SK-N-SH treated with all-trans-retinoic acid at 6 μM for 48 hours (cell line): ENCODE data around the gene EBF4.

Experiments used
- ATAC-seq: fragments of 200-7000 bp; cut with Tn5 transposase; 3 replicates; pipeline ENCODE4 v1.9.1; 2020; ENCODE audit warnings: mild to moderate bottlenecking, moderate library complexity
- ARNTL ChIP-seq: fragments of 450-650 bp; formaldehyde crosslinking; IDR thresholded peaks from 2 replicates; pipeline ENCODE4 v1.5.0; 2020; ENCODE audit warnings: low read depth, mild to moderate bottlenecking, moderate library complexity, borderline replicate concordance
- BACH2 ChIP-seq: fragments of 250-450 bp; sonication (Bioruptor Pico); IDR thresholded peaks from 2 replicates; pipeline ENCODE4 v1.9.0; 2021; ENCODE audit warnings: mild to moderate bottlenecking, borderline replicate concordance
- CSRNP3 ChIP-seq: fragments of 250-450 bp; sonication (Bioruptor Pico); IDR thresholded peaks from 2 replicates; pipeline ENCODE4 v1.5.1; 2021; ENCODE audit warnings: mild to moderate bottlenecking, moderate library complexity
- ESRRG ChIP-seq: fragments of 250-450 bp; sonication (Bioruptor Pico); IDR thresholded peaks from 2 replicates; pipeline ENCODE4 v1.6.1; 2021; ENCODE audit warnings: mild to moderate bottlenecking
- ISL1 ChIP-seq: fragments of 250-450 bp; sonication (Bioruptor Pico); IDR thresholded peaks from 2 replicates; pipeline ENCODE4 v2.1.2; 2022; ENCODE audit warnings: mild to moderate bottlenecking, moderate library complexity
- OSR1 ChIP-seq: fragments of 250-450 bp; sonication (Bioruptor Pico); IDR thresholded peaks from 2 replicates; pipeline ENCODE4 v1.8.0; 2022; ENCODE audit warnings: moderate library complexity, mild to moderate bottlenecking, inconsistent platforms
- POU6F1 ChIP-seq: fragments of 250-450 bp; sonication (Bioruptor Pico); IDR thresholded peaks from 2 replicates; pipeline ENCODE4 v1.8.0; 2021; ENCODE audit warnings: low read depth, mild to moderate bottlenecking, moderate library complexity, borderline replicate concordance
- RARB ChIP-seq: fragments of 250-450 bp; sonication (Bioruptor Pico); IDR thresholded peaks from 2 replicates; pipeline ENCODE4 v1.8.0; 2021; ENCODE audit warnings: mild to moderate bottlenecking, moderate library complexity
- TCF4 ChIP-seq: fragments of 250-450 bp; sonication (Bioruptor Pico); IDR thresholded peaks from 2 replicates; pipeline ENCODE4 v1.8.0; 2021; ENCODE audit warnings: mild to moderate bottlenecking, moderate library complexity, borderline replicate concordance
- TOX ChIP-seq: fragments of 250-450 bp; sonication (Bioruptor Pico); IDR thresholded peaks from 2 replicates; pipeline ENCODE4 v1.8.0; 2021; ENCODE audit warnings: mild to moderate bottlenecking, moderate library complexity, borderline replicate concordance
- ZC3H10 ChIP-seq: fragments of 250-450 bp; sonication (Bioruptor Pico); IDR thresholded peaks from 2 replicates; pipeline ENCODE4 v1.5.1; 2021; ENCODE audit warnings: mild to moderate bottlenecking, moderate library complexity
- ZFP3 ChIP-seq: fragments of 250-450 bp; sonication (Bioruptor Pico); IDR thresholded peaks from 2 replicates; pipeline ENCODE4 v1.5.0; 2020; ENCODE audit warnings: mild to moderate bottlenecking, moderate library complexity
- ZFP30 ChIP-seq: fragments of 450-650 bp; formaldehyde crosslinking; IDR thresholded peaks from 2 replicates; pipeline ENCODE4 v1.5.0; 2022; ENCODE audit warnings: mild to moderate bottlenecking, moderate library complexity
- ZNF565 ChIP-seq: fragments of 450-650 bp; formaldehyde crosslinking; conservative IDR thresholded peaks from 2 replicates; pipeline ENCODE4 v1.5.0; 2020; ENCODE audit warnings: low read depth, mild to moderate bottlenecking, moderate library complexity
- ZNF70 ChIP-seq: fragments of 450-650 bp; formaldehyde crosslinking; IDR thresholded peaks from 2 replicates; pipeline ENCODE4 v1.5.0; 2020; ENCODE audit warnings: mild to moderate bottlenecking, moderate library complexity
- TF ChIP-seq, protein P1 (sequence below): fragments of 250-450 bp; sonication (Bioruptor Pico); IDR thresholded peaks from 2 replicates; pipeline ENCODE4 v1.5.0; 2020; ENCODE audit warnings: mild to moderate bottlenecking, moderate library complexity
- TF ChIP-seq, protein P2 (sequence below): fragments of 250-450 bp; sonication (Bioruptor Pico); IDR thresholded peaks from 2 replicates; pipeline ENCODE4 v1.5.1; 2020; ENCODE audit warnings: low read depth, mild to moderate bottlenecking, moderate library complexity

The EBF4 gene

DNA sequence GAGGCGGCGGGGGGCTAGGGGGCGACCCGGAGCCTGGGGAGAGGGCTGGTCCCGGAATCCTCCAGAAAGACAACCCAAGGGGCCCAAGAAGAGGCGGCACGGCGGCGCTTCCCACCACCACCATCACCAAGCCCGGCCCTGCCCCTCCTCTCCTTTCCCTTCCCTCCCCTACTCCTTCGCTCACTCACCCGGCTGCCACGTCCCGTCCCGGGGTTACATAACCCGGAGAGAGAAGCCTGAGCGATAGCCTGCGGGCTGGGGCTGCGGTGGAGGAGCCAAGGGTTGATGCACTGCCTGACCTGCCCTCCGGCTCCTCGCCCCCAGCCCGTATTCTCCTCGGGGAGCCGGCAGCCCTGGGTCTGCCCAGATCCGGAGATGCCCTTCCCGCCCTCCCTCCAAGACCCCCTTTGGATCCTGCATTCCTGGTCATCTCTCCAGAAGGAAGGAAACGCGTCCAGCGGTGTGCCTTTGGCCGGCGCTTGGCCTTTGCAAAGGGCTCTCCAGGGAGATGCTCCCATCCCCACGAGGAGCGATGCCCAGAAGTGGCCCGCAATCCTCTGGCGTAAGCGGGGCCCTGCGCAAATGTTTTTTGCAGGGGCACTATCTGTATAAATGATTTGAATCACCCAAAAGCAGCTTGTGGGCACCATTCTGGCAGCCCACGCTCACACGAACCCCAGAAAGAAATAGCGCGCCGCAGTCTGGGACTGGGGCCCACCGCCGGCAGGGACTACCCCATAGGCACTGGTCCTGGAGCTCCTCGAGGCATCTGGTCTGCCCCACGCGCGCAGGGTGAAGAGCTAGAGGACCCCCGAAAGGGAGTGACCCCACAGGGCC is 112.5 kb downstream of the EBF4 start:
- ATAC-seq = no peak
- no peak for TF ChIP-seq POU6F1
- no peak for TF ChIP-seq ISL1
- TF ChIP-seq TOX = no peak
- TF ChIP-seq, protein P1, sequence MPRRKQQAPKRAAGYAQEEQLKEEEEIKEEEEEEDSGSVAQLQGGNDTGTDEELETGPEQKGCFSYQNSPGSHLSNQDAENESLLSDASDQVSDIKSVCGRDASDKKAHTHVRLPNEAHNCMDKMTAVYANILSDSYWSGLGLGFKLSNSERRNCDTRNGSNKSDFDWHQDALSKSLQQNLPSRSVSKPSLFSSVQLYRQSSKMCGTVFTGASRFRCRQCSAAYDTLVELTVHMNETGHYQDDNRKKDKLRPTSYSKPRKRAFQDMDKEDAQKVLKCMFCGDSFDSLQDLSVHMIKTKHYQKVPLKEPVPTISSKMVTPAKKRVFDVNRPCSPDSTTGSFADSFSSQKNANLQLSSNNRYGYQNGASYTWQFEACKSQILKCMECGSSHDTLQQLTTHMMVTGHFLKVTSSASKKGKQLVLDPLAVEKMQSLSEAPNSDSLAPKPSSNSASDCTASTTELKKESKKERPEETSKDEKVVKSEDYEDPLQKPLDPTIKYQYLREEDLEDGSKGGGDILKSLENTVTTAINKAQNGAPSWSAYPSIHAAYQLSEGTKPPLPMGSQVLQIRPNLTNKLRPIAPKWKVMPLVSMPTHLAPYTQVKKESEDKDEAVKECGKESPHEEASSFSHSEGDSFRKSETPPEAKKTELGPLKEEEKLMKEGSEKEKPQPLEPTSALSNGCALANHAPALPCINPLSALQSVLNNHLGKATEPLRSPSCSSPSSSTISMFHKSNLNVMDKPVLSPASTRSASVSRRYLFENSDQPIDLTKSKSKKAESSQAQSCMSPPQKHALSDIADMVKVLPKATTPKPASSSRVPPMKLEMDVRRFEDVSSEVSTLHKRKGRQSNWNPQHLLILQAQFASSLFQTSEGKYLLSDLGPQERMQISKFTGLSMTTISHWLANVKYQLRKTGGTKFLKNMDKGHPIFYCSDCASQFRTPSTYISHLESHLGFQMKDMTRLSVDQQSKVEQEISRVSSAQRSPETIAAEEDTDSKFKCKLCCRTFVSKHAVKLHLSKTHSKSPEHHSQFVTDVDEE (CRISPR knock-in tag) = no peak
- TF ChIP-seq ZFP3 (CRISPR knock-in tag) = no peak
- TF ChIP-seq, protein P2, sequence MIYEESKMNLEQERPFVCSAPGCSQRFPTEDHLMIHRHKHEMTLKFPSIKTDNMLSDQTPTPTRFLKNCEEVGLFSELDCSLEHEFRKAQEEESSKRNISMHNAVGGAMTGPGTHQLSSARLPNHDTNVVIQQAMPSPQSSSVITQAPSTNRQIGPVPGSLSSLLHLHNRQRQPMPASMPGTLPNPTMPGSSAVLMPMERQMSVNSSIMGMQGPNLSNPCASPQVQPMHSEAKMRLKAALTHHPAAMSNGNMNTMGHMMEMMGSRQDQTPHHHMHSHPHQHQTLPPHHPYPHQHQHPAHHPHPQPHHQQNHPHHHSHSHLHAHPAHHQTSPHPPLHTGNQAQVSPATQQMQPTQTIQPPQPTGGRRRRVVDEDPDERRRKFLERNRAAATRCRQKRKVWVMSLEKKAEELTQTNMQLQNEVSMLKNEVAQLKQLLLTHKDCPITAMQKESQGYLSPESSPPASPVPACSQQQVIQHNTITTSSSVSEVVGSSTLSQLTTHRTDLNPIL (CRISPR knock-in tag) = no peak
- TF ChIP-seq TCF4 (CRISPR knock-in tag) = no peak
- TF ChIP-seq ZFP30 (CRISPR knock-in tag) = no peak
- TF ChIP-seq BACH2 (CRISPR knock-in tag) = no peak
- no peak for TF ChIP-seq RARB
- TF ChIP-seq CSRNP3 (CRISPR knock-in tag) = no peak

- no peak for ATAC-seq
- TF ChIP-seq, protein P2 (CRISPR knock-in tag) = no peak
- TF ChIP-seq ZNF70 (CRISPR knock-in tag) (no peak), ZC3H10 (CRISPR knock-in tag) (no peak), TCF4 (CRISPR knock-in tag) (no peak), ZFP3 (CRISPR knock-in tag) (no peak), ARNTL (CRISPR knock-in tag) (no peak), ESRRG (no peak), ZNF565 (CRISPR knock-in tag) (no peak), OSR1 (CRISPR knock-in tag) (no peak)
- TF ChIP-seq, protein P1 (CRISPR knock-in tag) = no peak
These were observed 113.2 kb downstream of the EBF4 start for GRCh38 chr20:2805689-2806350.
